Mammary epithelial cell (primary cell): Measurements from ENCODE around the gene TRAF1.

ENCODE experiments used
- CTCF ChIP-seq, 2 donors: IDR thresholded peaks in 1 of 2; conservative IDR thresholded peaks in 1 of 2; 2 replicates each; pipeline ENCODE4 v1.5.1; 2011 to 2012; ENCODE audit warnings: inconsistent platforms in 2 of 2, low read length in 2 of 2, mild to moderate bottlenecking in 2 of 2, control low read depth in 1 of 2, low read depth in 1 of 2; ENCODE audit not compliant: insufficient read depth in 1 of 2; ENCODE audit errors: extremely low read depth in 1 of 2
- EZH2 ChIP-seq: IDR thresholded peaks from 2 replicates; pipeline ENCODE4 v1.6.1; 2012; ENCODE audit warnings: low read length, inconsistent platforms, borderline replicate concordance

- TF ChIP-seq CTCF (conservative IDR thresholded peaks at IDR 0.05 in 1 of 2, IDR thresholded peaks at IDR 0.05 in 1 of 2; ENCODE audit: extremely low read depth in 1 of 2, insufficient read depth in 1 of 2, low read depth in 1 of 2, low read length in 2 of 2) (no peak), EZH2 (no peak)
These were observed 51.4 kb downstream of the TRAF1 start for GRCh38 chr9:120875195-120875565.
